Measurements from ENCODE around the gene RBM8A.

GRCh38 chr1:145977016-145977415 lies 49.7 kb upstream of the RBM8A start:
- TF ChIP-seq POLR2A (IDR thresholded peaks at IDR 0.05) (no peak), POLR2AphosphoS5 (IDR thresholded peaks at IDR 0.05) (no peak)

Data from gastroesophageal sphincter (tissue), 2 donors.